HG03103 (cell line): ENCODE measurements around the gene FEM1C.

ENCODE experiments used
- ATAC-seq: cut with Tn5 transposase; IDR thresholded peaks from one replicate; pipeline ENCODE4 v1.9.1; 2021; ENCODE audit warnings: low read depth; ENCODE audit not compliant: unreplicated experiment

The FEM1C gene

GRCh38 chr5:115544436-115545350 is at the start of gene FEM1C:
Gene FEM1C (minus strand): TSS chr5:115544775. CDS start chr5:115543493, 1,282 bp downstream.
- peak; percentile 96 for ATAC-seq

- ATAC-seq: no peak
Observed at GRCh38 chr5:115589043-115589442, 44.5 kb upstream of the FEM1C start.

- no peak for ATAC-seq
Observed at GRCh38 chr5:115588640-115589039, 44.1 kb upstream of the FEM1C start.

GRCh38 chr5:115586525-115587146 is 42.1 kb upstream of the FEM1C start:
- no peak for ATAC-seq

- no peak for ATAC-seq
Observed at GRCh38 chr5:115585265-115585664, 40.7 kb upstream of the FEM1C start.

GRCh38 chr5:115584501-115584900 is 39.9 kb upstream of the FEM1C start:
- no peak for ATAC-seq

GRCh38 chr5:115583474-115583873 is 38.9 kb upstream of the FEM1C start:
- ATAC-seq: no peak

- no peak for ATAC-seq
Observed at GRCh38 chr5:115580941-115581340, 36.4 kb upstream of the FEM1C start.

- ATAC-seq: peak; percentile 45
Observed at GRCh38 chr5:115579747-115580173, 35.2 kb upstream of the FEM1C start.

GRCh38 chr5:115579216-115579615 is 34.6 kb upstream of the FEM1C start:
- no peak for ATAC-seq

- ATAC-seq: peak; percentile 49
Observed at GRCh38 chr5:115578657-115579056, 34.1 kb upstream of the FEM1C start.

- no peak for ATAC-seq
Observed at GRCh38 chr5:115577741-115578140, 33.2 kb upstream of the FEM1C start.

GRCh38 chr5:115577329-115577728 is 32.8 kb upstream of the FEM1C start:
- no peak for ATAC-seq

- ATAC-seq: peak; percentile 30
Observed at GRCh38 chr5:115575167-115576070, 30.8 kb upstream of the FEM1C start.

GRCh38 chr5:115573133-115573532 is 28.6 kb upstream of the FEM1C start:
- ATAC-seq: no peak

- ATAC-seq: no peak
Observed at GRCh38 chr5:115571441-115571878, 26.9 kb upstream of the FEM1C start.

- no peak for ATAC-seq
Observed at GRCh38 chr5:115568668-115569067, 24.1 kb upstream of the FEM1C start.

- no peak for ATAC-seq
Observed at GRCh38 chr5:115565233-115565632, 20.7 kb upstream of the FEM1C start.

GRCh38 chr5:115561176-115561575 is 16.6 kb upstream of the FEM1C start:
- no peak for ATAC-seq

- no peak for ATAC-seq
Observed at GRCh38 chr5:115559524-115559923, 14.9 kb upstream of the FEM1C start.
